ENCODE data around the gene TUBB4A.

GRCh38 chr19:6448045-6448444, 54.1 kb downstream of the TUBB4A start:
- TF ChIP-seq ZNF8 (CRISPR knock-in tag; IDR thresholded peaks at IDR 0.05) = no peak
- TF ChIP-seq CSRNP3 (CRISPR knock-in tag; IDR thresholded peaks at IDR 0.05) = no peak
- TF ChIP-seq POU6F1 (CRISPR knock-in tag; IDR thresholded peaks at IDR 0.05; ENCODE audit: borderline replicate concordance, low read depth) = no peak
- no peak for TF ChIP-seq TOX (CRISPR knock-in tag; IDR thresholded peaks at IDR 0.05; ENCODE audit: borderline replicate concordance)
- TF ChIP-seq ZNF70 (CRISPR knock-in tag; IDR thresholded peaks at IDR 0.05) = no peak

Measured in SK-N-SH treated with all-trans-retinoic acid at 6 μM for 48 hours (cell line).